HCT116 (cell line): ENCODE data around the gene KDM6B.

Experiments used
- CBX3 ChIP-seq: IDR thresholded peaks from 2 replicates; pipeline ENCODE4 v1.6.1; 2012; ENCODE audit warnings: low read depth
- RAD21 ChIP-seq: IDR thresholded peaks from 2 replicates; pipeline ENCODE4 v1.6.1; 2012; ENCODE audit warnings: low read depth, mild to moderate bottlenecking
- SRF ChIP-seq: IDR thresholded peaks from 2 replicates; pipeline ENCODE4 v1.6.1; 2012; ENCODE audit warnings: low read depth
- YY1 ChIP-seq: IDR thresholded peaks from 2 replicates; pipeline ENCODE4 v1.6.1; 2011; ENCODE audit warnings: low read length, low read depth, moderate library complexity, mild to moderate bottlenecking; ENCODE audit not compliant: insufficient replicate concordance; ENCODE audit errors: extremely low read depth
- ZFX ChIP-seq: fragments of 450-650 bp; IDR thresholded peaks from 2 replicates; pipeline ENCODE4 v1.6.1; 2017
- TF ChIP-seq, protein P1 (sequence below), 3 experiments: fragments of 200-600 bp in 1 of 3; sonication (generic) in 1 of 3; IDR thresholded peaks in 2 of 3; conservative IDR thresholded peaks in 1 of 3; 2 replicates each; pipeline ENCODE4 v1.5.1; 2012 to 2017; ENCODE audit warnings: low read depth in 2 of 3, low read length in 2 of 3, antibody characterized with exemption in 1 of 3, borderline replicate concordance in 1 of 3, control low read depth in 1 of 3, mild to moderate bottlenecking in 1 of 3, mixed read lengths in 1 of 3, mixed run types in 1 of 3, moderate library complexity in 1 of 3; ENCODE audit not compliant: insufficient read depth in 1 of 3

DNA sequence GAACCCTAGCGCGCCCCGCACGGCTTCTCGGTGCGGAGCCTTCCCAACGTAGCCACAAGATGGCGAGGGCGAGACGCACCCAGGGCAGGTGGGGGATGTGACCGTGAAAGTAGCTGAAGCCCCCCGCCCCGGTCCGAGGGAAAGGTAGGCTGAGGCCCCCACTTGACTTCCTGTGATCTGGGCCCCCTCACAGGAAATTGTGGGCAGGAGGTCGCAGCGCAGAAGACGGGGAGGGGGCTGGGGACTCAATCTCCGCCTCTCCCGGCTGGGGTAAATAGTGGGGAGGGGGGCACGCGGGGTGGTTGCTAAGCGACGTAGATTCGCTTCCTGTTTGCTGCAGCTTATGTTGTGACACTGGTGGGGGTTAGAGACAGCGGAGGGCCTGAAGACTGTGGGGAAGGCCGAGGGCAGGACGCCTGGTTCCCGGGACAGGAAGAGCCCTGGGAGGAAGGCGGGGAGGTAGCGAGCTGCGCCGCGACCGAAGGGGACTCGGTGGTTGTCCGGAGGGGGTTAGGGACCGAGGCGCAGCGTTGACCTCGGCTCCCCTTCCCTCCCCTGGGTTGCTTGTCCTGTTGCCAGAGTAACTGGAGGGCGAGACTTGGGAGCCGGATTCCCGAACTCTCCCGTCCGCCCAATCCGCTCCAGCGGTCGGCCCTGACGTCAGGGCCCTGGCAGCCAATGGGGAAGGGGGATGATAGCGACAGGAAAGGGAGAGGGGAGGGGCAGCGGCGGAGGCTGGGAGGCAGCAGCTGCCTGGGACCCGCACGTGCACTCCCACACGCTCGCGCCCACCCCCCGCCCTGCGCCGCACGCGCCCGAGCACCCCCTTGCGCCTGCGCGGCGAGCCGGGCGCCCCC lies 1.2 kb downstream of the KDM6B start:
- TF ChIP-seq YY1 (peak; percentile 47), CBX3 (no peak), SRF (no peak), RAD21 (no peak), ZFX (no peak)
- TF ChIP-seq, protein P1, sequence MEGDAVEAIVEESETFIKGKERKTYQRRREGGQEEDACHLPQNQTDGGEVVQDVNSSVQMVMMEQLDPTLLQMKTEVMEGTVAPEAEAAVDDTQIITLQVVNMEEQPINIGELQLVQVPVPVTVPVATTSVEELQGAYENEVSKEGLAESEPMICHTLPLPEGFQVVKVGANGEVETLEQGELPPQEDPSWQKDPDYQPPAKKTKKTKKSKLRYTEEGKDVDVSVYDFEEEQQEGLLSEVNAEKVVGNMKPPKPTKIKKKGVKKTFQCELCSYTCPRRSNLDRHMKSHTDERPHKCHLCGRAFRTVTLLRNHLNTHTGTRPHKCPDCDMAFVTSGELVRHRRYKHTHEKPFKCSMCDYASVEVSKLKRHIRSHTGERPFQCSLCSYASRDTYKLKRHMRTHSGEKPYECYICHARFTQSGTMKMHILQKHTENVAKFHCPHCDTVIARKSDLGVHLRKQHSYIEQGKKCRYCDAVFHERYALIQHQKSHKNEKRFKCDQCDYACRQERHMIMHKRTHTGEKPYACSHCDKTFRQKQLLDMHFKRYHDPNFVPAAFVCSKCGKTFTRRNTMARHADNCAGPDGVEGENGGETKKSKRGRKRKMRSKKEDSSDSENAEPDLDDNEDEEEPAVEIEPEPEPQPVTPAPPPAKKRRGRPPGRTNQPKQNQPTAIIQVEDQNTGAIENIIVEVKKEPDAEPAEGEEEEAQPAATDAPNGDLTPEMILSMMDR (IDR thresholded peaks at IDR 0.05 in 2 of 3, conservative IDR thresholded peaks at IDR 0.05 in 1 of 3; ENCODE audit: borderline replicate concordance in 1 of 3, insufficient read depth in 1 of 3, low read depth in 2 of 3, low read length in 2 of 3), result peak in 2 of 3 experiments; percentile 70 to 85; a peak in 4 of 6 replicates
